ENCODE data around the gene ACTRT2. TPM values are rescaled to one million over a fixed set of nuclear protein-coding genes. Genes with fewer than 3 reads are reported as not detected.

ACTRT2 gene
- total RNA-seq, 1 experiment from 2014 or later, result not detected

- TF ChIP-seq CTCF (conservative IDR thresholded peaks at IDR 0.05; ENCODE audit: low read depth, low read length) (no peak), EZH2 (IDR thresholded peaks at IDR 0.05; ENCODE audit: borderline replicate concordance, low read depth, low read length, poor library complexity, severe bottlenecking) (no peak)
- no peak overlapping the region for H3K27ac ChIP-seq (ENCODE audit: low read depth, low read length, poor library complexity, severe bottlenecking)
- no peak overlapping the region for H3K4me3 ChIP-seq (ENCODE audit: low read depth, low read length, poor library complexity, severe bottlenecking)
- no TSS peak for BruUV-seq (replicated peaks)
- no peaks in the 10 kb centered on the region for H3K9me3 ChIP-seq (ENCODE audit: low read depth, low read length, poor library complexity, severe bottlenecking)
- DNase-seq (ENCODE audit: low spot score), result no peak
- no peaks in the 10 kb centered on the region for H3K4me1 ChIP-seq (ENCODE audit: insufficient read depth, low read length, poor library complexity, severe bottlenecking)
- H3K36me3 ChIP-seq (ENCODE audit: insufficient read depth, low read length, poor library complexity, severe bottlenecking), result no peaks in the 10 kb centered on the region
- intact Hi-C loops (cut with micrococcal nuclease; ENCODE audit: unreplicated experiment), result no loop called here
- H3K27me3 ChIP-seq (replicated peaks; ENCODE audit: insufficient read depth, low read depth, low read length, poor library complexity), result peaks cover 84% of the 10 kb centered on the region
- POLR2A ChIA-PET (ENCODE audit: low non-redundant PET), result no interaction called here
- CTCF ChIA-PET, result no interaction called here
These were observed 38.9 kb downstream of the ACTRT2 start for GRCh38 chr1:3060127-3060526.

DNA sequence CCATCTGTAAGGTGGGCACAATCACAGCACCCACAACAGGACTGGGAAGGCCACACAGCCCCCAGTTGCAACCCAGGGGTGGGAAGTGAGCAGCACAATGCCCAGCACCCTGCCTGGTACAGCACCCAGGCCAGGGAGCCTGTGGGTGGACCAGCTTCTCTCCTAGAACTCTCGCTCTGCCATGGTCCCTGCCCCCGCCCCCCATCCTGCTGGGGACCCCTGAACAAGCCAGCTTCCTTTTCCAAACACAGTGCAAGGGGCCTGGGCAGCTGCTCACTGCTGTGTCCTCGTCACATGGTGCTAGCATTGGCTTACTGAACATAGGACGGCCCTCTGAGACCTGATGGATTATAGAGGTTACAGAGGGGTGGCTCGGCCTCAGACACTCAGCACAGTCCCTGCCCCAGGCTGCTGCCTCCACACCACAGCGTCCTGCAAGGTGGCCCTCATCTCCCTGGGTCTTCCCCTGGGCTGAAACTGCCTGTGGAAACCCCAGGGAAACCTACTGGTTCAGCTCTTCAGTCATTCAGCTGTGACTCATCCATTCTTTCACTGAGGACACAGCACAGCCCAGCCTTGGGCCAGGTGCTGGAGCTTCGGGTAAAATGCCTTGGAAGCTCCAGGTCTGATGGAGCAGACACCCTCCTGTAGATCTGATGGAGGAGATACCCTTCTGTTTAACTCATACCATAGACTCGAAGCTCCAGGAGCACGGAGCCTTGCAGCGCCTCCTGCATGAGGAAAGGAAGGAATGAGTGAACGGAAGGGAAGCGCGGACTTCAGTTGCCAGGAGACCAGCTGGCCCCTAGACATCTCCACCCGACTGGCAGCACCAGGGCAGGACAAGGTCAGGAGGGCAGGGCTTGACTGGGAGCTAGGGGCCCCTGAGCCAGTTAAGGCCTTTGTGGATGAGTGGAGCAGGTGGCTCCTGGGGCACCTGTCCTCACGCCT, 39.6 kb downstream of the ACTRT2 start:
- no TSS peak for BruUV-seq (replicated peaks)
- Histone ChIP-seq H3K36me3 (ENCODE audit: insufficient read depth, low read length, poor library complexity, severe bottlenecking) (no peaks in the 10 kb centered on the region), H3K4me3 (ENCODE audit: low read depth, low read length, poor library complexity, severe bottlenecking) (no peak overlapping the region), H3K27me3 (replicated peaks; ENCODE audit: insufficient read depth, low read depth, low read length, poor library complexity) (peaks cover 85% of the 10 kb centered on the region), H3K9me3 (ENCODE audit: low read depth, low read length, poor library complexity, severe bottlenecking) (no peaks in the 10 kb centered on the region), H3K4me1 (ENCODE audit: insufficient read depth, low read length, poor library complexity, severe bottlenecking) (no peaks in the 10 kb centered on the region), H3K27ac (ENCODE audit: low read depth, low read length, poor library complexity, severe bottlenecking) (no peak overlapping the region)
- ChIA-PET CTCF (no interaction called here), POLR2A (ENCODE audit: low non-redundant PET) (no interaction called here)
- intact Hi-C loops (cut with micrococcal nuclease; ENCODE audit: unreplicated experiment), result no loop called here
- TF ChIP-seq CTCF (conservative IDR thresholded peaks at IDR 0.05; ENCODE audit: low read depth, low read length) (no peak), EZH2 (IDR thresholded peaks at IDR 0.05; ENCODE audit: borderline replicate concordance, low read depth, low read length, poor library complexity, severe bottlenecking) (no peak)
- DNase-seq (ENCODE audit: low spot score), result no peak

GRCh38 chr1:3061566-3061965, 40.3 kb downstream of the ACTRT2 start:
- no peaks in the 10 kb centered on the region for H3K36me3 ChIP-seq (ENCODE audit: insufficient read depth, low read length, poor library complexity, severe bottlenecking)
- intact Hi-C loops (cut with micrococcal nuclease; ENCODE audit: unreplicated experiment), result no loop called here
- no peak overlapping the region for H3K27ac ChIP-seq (ENCODE audit: low read depth, low read length, poor library complexity, severe bottlenecking)
- DNase-seq (ENCODE audit: low spot score), result no peak
- H3K4me1 ChIP-seq (ENCODE audit: insufficient read depth, low read length, poor library complexity, severe bottlenecking), result no peaks in the 10 kb centered on the region
- TF ChIP-seq CTCF (conservative IDR thresholded peaks at IDR 0.05; ENCODE audit: low read depth, low read length) (no peak), EZH2 (IDR thresholded peaks at IDR 0.05; ENCODE audit: borderline replicate concordance, low read depth, low read length, poor library complexity, severe bottlenecking) (no peak)
- ChIA-PET POLR2A (ENCODE audit: low non-redundant PET) (no interaction called here), CTCF (no interaction called here)
- H3K4me3 ChIP-seq (ENCODE audit: low read depth, low read length, poor library complexity, severe bottlenecking), result no peak overlapping the region
- no TSS peak for BruUV-seq (replicated peaks)
- H3K27me3 ChIP-seq (replicated peaks; ENCODE audit: insufficient read depth, low read depth, low read length, poor library complexity), result peaks cover 89% of the 10 kb centered on the region
- H3K9me3 ChIP-seq (ENCODE audit: low read depth, low read length, poor library complexity, severe bottlenecking), result no peaks in the 10 kb centered on the region
